Heart left ventricle (tissue), 13 donors: Measurements from ENCODE around the gene TYW1.
"Not testable (repeated sequence)": the region's sequence is repeated elsewhere in the genome, so short reads cannot be mapped to it uniquely, and the experiment has no call there.

ENCODE experiments used
- POLR2A ChIP-seq, 2 donors: fragments of 450-650 bp; IDR thresholded peaks; one replicate each; pipeline ENCODE4 v1.6.1; 2017; ENCODE audit warnings: antibody characterized with exemption in 2 of 2, mild to moderate bottlenecking in 2 of 2, moderate library complexity in 2 of 2
- TF ChIP-seq, protein P1 (sequence below), 12 donors: fragments of 200-600 bp; sonication (generic) in 4 of 12; IDR thresholded peaks; one replicate each; pipeline versions ENCODE4 v1.5.0 to v1.8.0; 2018 to 2022; ENCODE audit warnings: antibody characterized with exemption in 12 of 12, mild to moderate bottlenecking in 5 of 12
- donor health status: ischemic (EF 13 %, LVEDD 7.1; RV severe dilation, severe dysfunction).
- donor health status: DM: no; HTN: yes; CAD: no.
- donor health status: DM: no; HTN: no; CAD: no.
- donor health status: ischemic (EF 25% LVEDD 6.9; RV normal size, moderate dysfunction).
- donor health status: ischemic (EF 25% LVEDD 5.7; RV mildly dilated, moderate dysfunction).
- donor health status: ischemic (EF 35%, LVEDD 5.7; RV mildly dilated, moderate dysfunction).
- donor health status: nonischemic (EF 11% LVEDD 7.7; RV severe dilation, severe dysfunction).
- donor health status: DM: yes; HTN: yes; CAD: no.
- donor health status: PGD.
- donor health status: ischemic (EF 29% LVEDD 5.4; RV normal size, mild dysfunction).
- donor health status: nonischemic (EF 23%, LVEDD 6.1; RV moderate dilation, normal function).

DNA sequence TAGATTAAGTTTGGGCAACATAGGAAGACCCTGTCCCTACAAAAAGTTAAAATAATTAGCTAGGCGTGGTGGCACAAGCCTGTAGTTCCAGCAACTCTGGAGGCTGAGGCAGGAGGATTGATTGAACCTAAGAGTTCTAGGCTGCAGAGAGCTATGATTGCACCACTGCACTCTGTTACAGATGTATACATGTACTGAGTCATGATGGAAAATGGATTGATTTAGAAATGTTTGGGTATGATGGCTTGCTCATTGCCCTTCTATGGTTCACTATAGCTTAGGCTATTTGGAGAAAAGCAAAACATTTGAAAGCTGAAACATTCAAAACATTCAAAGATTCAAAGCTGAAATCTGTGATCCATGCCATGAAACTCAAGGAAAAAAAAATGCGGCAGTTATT is 17.6 kb upstream of the TYW1 start:
- TF ChIP-seq, protein P1, sequence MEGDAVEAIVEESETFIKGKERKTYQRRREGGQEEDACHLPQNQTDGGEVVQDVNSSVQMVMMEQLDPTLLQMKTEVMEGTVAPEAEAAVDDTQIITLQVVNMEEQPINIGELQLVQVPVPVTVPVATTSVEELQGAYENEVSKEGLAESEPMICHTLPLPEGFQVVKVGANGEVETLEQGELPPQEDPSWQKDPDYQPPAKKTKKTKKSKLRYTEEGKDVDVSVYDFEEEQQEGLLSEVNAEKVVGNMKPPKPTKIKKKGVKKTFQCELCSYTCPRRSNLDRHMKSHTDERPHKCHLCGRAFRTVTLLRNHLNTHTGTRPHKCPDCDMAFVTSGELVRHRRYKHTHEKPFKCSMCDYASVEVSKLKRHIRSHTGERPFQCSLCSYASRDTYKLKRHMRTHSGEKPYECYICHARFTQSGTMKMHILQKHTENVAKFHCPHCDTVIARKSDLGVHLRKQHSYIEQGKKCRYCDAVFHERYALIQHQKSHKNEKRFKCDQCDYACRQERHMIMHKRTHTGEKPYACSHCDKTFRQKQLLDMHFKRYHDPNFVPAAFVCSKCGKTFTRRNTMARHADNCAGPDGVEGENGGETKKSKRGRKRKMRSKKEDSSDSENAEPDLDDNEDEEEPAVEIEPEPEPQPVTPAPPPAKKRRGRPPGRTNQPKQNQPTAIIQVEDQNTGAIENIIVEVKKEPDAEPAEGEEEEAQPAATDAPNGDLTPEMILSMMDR (IDR thresholded peaks at IDR 0.05) = not testable (repeated sequence)
- not testable (repeated sequence) for TF ChIP-seq POLR2A (IDR thresholded peaks at IDR 0.05)
